Colonic mucosa (tissue), 4 donors: ENCODE measurements around the gene TPGS2. TPM values are rescaled to one million over a fixed set of nuclear protein-coding genes. Genes with fewer than 3 reads are reported as not detected.
"Not testable (repeated sequence)": the region's sequence is repeated elsewhere in the genome, so short reads cannot be mapped to it uniquely, and the experiment has no call there.

Source experiments
- DNase-seq: peaks from one replicate; pipeline ENCODE4 v3.0.0-alpha.2; 2020
- H3K27ac ChIP-seq: fragments of 200-600 bp; one replicate; pipeline ENCODE4 v1.8.0; 2021
- H3K27me3 ChIP-seq: fragments of 200-600 bp; one replicate; pipeline ENCODE4 v1.8.0; 2021
- H3K36me3 ChIP-seq: fragments of 200-600 bp; one replicate; pipeline ENCODE4 v1.8.0; 2021
- H3K4me1 ChIP-seq: fragments of 200-600 bp; one replicate; pipeline ENCODE4 v1.8.0; 2021; ENCODE audit warnings: mild to moderate bottlenecking
- H3K4me3 ChIP-seq: fragments of 200-600 bp; one replicate; pipeline ENCODE4 v1.8.0; 2021
- H3K9ac ChIP-seq, 2 donors: one replicate each; pipeline ENCODE4 v1.7.0; 2013; ENCODE audit warnings: control low read depth in 2 of 2, low read depth in 2 of 2, low read length in 2 of 2
- H3K9me3 ChIP-seq: fragments of 200-600 bp; one replicate; pipeline ENCODE4 v1.8.0; 2021
- intact Hi-C: fragments of 100-400 bp; cut with DNase I; formaldehyde crosslinking; loops from one replicate; pipeline ENCODE4 v1.14.1; 2022
- total RNA-seq, 2 donors: library from RNA; stranded (reverse); fragmentation: NEBNext Ultra II Directional in 1 of 2; extraction: Animal tissue kit (Norgen Biotek cat#: 25700) in 1 of 2; gene quantifications; one replicate each; pipeline ENCODE4 v1.2.1, GENCODE V29; 2021
- TF ChIP-seq, protein P1 (sequence below): fragments of 200-600 bp; IDR thresholded peaks from one replicate; pipeline ENCODE4 v1.8.0; 2022; ENCODE audit warnings: antibody characterized with exemption, mild to moderate bottlenecking
- donor health status: healthy.
- donor health status: DM: no; HTN: no; CAD: no.
- donor health status: DM: no; HTN: no; CAD: no.

The TPGS2 gene
- total RNA-seq, 2 donors from 2014 or later: 51.8 to 79.2 TPM

DNA sequence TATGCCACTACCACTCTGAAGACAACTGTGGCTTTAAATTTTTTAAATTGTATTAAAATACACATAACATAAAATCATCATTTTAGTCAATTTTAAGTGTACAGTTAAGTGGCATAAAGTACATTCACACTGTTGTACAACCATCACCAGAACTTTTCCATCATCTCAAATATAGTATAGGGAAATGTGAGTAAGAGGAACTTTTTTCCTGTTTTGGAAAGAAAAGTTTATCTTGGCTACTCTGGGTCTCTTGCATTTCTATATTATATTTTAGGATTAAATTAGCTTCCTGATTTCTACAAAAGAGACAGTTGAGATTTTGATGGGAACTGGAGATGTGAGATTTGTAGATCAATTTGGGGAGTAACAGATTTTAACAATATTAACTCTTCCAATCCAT is 3.3 kb downstream of the TPGS2 start:
- H3K4me3 ChIP-seq: no peak overlapping the region
- H3K9ac ChIP-seq: no peak overlapping the region
- no peaks in the 10 kb centered on the region for H3K4me1 ChIP-seq
- TF ChIP-seq, protein P1, sequence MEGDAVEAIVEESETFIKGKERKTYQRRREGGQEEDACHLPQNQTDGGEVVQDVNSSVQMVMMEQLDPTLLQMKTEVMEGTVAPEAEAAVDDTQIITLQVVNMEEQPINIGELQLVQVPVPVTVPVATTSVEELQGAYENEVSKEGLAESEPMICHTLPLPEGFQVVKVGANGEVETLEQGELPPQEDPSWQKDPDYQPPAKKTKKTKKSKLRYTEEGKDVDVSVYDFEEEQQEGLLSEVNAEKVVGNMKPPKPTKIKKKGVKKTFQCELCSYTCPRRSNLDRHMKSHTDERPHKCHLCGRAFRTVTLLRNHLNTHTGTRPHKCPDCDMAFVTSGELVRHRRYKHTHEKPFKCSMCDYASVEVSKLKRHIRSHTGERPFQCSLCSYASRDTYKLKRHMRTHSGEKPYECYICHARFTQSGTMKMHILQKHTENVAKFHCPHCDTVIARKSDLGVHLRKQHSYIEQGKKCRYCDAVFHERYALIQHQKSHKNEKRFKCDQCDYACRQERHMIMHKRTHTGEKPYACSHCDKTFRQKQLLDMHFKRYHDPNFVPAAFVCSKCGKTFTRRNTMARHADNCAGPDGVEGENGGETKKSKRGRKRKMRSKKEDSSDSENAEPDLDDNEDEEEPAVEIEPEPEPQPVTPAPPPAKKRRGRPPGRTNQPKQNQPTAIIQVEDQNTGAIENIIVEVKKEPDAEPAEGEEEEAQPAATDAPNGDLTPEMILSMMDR: no peak
- DNase-seq: no peak
- intact Hi-C loops: no loop called here
- no peaks in the 10 kb centered on the region for H3K36me3 ChIP-seq
- no peaks in the 10 kb centered on the region for H3K27me3 ChIP-seq
- H3K9me3 ChIP-seq: no peaks in the 10 kb centered on the region
- H3K27ac ChIP-seq: no peak overlapping the region

DNA sequence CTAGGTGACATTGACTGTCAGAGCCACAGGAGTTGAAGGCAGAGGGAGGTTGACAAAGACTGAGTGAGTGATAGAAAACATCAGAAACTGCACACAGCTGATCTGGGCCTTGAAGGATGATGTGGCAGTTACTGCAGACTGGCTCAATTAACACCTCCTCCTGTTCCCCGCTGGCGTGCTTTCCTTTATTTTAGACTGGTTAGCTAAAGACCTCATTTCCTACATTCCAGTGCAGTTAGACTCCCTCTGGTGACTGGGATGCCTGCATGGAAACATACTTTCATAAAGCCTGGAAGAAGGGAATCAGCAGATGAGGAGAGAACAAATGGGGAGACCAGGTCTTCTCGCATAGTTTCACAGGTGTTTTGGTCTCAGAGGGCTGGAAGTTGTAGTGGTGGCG is 7.1 kb downstream of the TPGS2 start:
- H3K27me3 ChIP-seq: no peaks in the 10 kb centered on the region
- TF ChIP-seq, protein P1: no peak
- H3K9me3 ChIP-seq: no peaks in the 10 kb centered on the region
- H3K4me1 ChIP-seq: no peaks in the 10 kb centered on the region
- no peak overlapping the region for H3K4me3 ChIP-seq
- intact Hi-C loops: no loop called here
- H3K36me3 ChIP-seq: no peaks in the 10 kb centered on the region
- no peak for DNase-seq
- H3K27ac ChIP-seq: no peak overlapping the region
- no peak overlapping the region for H3K9ac ChIP-seq

DNA sequence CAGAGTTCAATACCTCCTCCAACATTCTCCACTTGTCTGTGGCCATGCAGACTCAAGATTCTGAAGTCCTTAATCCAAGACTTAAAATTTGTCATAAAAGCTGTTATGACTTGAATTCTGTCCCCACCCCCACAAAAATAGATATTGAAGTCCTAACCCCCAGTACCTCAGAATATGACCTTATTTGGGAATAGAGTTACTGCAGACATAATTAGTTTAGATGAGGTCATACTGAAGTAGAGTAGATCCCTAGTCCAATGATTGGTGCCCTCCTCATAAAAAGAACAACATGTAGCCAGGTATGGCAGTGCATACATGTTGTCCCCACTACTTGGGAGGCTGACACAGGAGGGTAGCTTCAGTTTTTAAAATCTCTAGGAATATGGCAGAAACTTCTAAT is 9.2 kb downstream of the TPGS2 start:
- Histone ChIP-seq H3K4me1 (no peaks in the 10 kb centered on the region), H3K27ac (no peak overlapping the region), H3K9ac (no peak overlapping the region), H3K9me3 (no peaks in the 10 kb centered on the region), H3K36me3 (no peaks in the 10 kb centered on the region), H3K27me3 (no peaks in the 10 kb centered on the region), H3K4me3 (no peak overlapping the region)
- intact Hi-C loops: no loop called here
- TF ChIP-seq, protein P1: no peak
- no peak for DNase-seq

DNA sequence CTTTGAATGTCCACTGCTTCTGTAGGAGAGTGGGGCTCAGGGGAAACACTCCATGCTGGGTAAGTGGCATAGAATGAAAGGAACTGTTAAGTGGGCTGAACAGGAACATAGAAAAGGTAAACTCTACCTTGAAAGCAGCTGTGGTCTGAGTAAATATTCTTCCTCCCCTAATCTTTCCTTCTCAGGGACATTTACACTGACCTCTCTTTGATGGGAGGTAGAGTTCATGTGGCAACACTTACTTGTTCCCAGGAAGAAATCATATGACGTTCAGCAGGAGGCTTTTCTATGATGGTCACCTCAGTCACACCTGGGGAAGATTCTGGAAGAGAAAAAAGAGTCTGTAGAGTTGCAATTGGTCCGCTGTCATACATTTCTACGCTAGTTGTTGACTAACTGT is 10.2 kb downstream of the TPGS2 start:
- no peak overlapping the region for H3K4me3 ChIP-seq
- no peak for DNase-seq
- no peaks in the 10 kb centered on the region for H3K4me1 ChIP-seq
- intact Hi-C loops: no loop called here
- TF ChIP-seq, protein P1: no peak
- no peak overlapping the region for H3K9ac ChIP-seq
- no peaks in the 10 kb centered on the region for H3K9me3 ChIP-seq
- H3K36me3 ChIP-seq: no peaks in the 10 kb centered on the region
- no peaks in the 10 kb centered on the region for H3K27me3 ChIP-seq
- H3K27ac ChIP-seq: no peak overlapping the region

DNA sequence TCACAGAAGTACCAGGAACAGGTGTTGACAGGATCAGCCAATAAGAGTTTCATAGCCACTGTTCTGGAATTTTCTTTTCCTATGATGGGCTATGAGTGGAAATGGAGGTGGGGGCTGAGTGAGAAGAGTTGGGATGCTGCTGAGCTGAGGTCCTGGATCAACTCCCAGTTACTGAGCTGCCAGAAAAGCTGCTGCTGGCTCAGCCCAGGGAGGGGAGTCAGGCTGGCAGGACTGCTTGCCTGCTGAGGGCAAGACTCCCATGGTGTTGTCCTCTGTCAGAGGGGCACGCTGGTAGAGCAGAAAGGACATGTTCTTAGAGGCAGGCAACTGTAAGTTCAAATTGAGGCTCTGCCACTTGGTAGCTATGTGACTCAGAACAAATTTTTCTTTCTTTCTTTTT is 11.8 kb downstream of the TPGS2 start:
- Histone ChIP-seq H3K9ac (no peak overlapping the region), H3K4me3 (no peak overlapping the region), H3K4me1 (no peaks in the 10 kb centered on the region), H3K27me3 (no peaks in the 10 kb centered on the region), H3K9me3 (no peaks in the 10 kb centered on the region), H3K36me3 (no peaks in the 10 kb centered on the region), H3K27ac (no peak overlapping the region)
- DNase-seq: no peak
- intact Hi-C loops: no loop called here
- TF ChIP-seq, protein P1: no peak

DNA sequence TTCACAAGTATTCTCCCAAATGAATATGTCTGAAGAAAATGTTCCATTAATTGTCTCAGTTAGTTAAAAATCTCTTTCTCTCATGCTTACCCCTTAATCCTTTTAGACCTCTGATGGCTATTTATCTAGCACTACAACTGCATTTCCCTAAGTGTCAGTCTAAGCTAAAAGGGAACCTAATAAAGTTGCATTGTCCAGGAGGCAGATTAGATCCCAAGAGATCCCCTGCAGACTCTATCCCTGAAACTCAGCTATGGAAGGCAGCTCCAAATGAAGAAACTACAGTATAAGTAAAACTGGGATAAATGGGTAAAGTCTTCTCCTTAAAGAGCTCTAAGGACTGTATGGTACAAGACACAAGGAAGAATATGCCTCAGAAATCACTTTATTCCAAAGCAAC is 12.7 kb downstream of the TPGS2 start:
- H3K36me3 ChIP-seq, H3K9ac ChIP-seq, H3K4me3 ChIP-seq, H3K27me3 ChIP-seq, H3K9me3 ChIP-seq, H3K27ac ChIP-seq, DNase-seq, H3K4me1 ChIP-seq, intact Hi-C loops: not testable (repeated sequence)
